ENCODE data around the gene RRP12.

The RRP12 gene

DNA sequence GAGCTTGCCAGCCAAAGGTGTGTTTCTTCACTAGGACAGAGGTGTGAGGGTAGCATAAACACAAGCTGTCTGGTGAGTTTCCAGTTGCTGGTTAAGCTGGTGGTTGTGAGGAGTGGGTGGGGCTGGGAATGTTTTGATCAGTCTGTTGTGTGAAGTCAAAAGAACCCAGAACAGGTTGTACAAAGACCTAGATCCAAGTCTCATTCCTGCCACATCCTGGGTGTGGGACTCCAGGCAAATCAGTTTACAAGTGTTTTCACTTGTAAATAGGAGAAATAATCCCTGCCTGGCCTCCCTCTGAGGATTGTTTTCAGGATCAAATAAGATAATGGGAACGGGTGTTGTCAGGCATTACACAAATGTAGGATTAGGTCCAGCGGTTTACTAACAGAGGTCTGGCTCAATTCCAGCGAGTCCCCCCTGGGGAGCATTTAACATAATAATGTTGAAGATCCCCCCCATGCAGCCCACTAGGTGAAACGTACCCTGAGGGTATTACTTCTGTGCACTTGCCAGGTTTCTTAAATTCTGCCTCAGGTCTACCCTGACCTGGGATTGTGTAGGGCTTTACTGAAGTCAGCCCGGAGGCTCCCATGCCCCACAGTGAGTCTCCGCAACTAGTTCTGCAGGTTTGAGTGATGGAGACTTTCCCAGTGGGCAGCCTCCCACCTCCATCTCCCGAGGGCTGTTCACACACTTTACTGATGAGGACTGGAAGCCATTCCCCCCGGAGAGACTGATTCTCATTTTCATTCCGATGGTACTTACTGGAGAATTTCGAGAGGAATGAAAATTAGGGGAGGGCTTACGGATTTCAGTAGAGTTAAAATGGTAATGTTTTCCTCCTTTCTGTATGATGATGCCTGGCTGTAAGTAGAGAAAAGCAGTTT, 64.0 kb downstream of the RRP12 start:
- DNase-seq (ENCODE audit: low read depth, low spot score) = no peak

DNA sequence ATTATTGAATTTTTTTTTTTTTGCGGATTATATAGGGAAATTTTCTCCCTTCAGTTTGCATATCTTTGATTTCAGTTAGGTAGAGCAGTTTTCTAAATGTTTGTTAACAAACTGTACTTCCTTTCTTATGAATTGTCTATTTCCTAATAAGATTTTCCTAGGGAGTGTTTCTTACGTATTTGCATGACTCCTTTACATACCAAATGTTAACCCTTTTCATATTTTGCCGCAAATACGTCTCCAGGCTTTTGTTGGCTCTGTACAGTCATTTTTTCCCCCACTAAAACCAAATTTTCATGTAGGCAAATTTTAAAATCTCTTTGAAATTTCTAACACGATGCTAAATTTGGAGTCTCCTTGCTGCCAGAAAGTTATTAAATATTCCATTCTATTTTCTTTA, 64.7 kb downstream of the RRP12 start:
- DNase-seq (ENCODE audit: low read depth, low spot score) = no peak

DNA sequence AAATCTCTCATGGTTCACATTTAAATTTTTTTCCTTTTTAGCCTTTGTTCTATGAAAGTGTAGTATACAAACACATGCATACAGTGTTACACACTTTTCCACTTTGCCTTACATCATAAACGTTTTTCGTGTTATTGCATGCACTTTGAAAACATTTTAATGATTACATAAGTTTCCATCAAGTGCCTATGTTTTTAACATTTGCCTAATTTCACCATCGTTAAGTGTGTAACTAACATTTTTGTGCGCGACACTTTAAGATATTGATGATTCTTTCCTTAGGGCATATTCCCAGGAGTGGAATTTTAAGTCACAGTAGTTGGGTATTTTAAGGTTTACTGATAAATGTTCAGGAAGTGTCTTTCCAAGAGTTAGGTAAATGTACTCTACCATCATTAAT, 65.1 kb downstream of the RRP12 start:
- no peak for DNase-seq (ENCODE audit: low read depth, low spot score)

DNA sequence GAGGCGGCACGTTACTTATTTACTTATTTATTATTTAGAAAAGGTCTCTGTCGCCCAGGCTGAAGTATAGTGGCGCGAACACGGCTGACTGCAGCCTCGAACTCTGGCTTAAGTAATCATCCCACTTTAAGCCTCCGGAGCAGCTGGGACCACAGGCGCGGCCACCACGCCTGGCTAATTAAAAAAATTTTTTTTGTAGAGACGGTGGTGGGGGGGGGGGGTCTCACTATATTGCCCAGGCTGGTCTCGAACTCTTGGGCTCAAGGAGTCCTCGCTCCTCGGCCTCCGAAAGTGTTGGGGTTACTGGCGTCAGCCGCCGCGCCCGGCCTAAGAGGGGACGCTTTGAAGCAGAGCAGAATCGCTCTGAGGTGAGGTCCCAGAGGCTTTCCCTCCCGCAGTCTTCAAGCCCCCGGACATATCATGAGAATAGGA, 65.9 kb downstream of the RRP12 start:
- no peak for DNase-seq (ENCODE audit: low read depth, low spot score)

DNA sequence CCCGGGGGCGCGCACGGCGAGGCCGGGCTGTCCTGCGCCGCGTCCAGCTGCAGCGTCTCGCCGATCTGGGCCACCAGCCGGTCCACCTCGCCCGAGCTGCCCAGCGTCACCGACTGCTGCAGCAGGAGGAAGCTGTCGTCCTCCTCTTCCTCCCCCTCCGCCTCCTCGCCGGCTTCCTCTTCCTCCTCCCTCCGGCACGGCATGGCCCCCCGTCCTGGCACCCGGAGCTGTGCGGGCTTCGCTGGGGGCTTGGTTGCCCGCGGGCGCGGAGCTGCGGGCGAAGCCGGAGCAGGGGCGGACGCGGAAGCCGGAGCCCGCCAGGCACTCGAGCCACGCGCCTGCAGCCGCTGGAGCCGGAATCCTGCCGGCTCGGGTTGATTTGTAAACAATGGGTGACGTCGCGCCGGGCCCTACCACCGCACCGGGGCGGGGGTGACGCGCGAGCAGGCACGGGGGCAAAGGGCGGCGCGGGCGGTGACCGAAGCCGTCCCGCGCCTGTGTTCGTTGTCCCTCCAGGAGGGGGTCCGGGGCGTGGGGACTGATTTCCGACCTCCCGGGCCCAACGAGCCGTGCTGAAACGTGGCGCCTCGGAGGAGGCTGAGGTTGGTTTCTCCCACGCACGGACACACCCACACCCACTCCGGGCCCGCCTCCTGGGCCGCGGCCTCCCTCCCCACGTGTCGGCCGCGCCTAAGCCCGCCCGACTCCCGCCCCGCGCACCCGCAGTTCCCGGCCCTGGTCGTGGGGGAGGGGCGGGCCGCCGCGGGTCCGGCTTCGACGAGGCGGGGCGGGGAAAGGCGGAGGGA, 66.6 kb downstream of the RRP12 start, which contains the start of gene FRAT2:
TSS of gene FRAT2 (minus strand) at position 360 of the 806 bp plus-strand sequence. CDS start at position 203, 157 bp downstream.
- DNase-seq (ENCODE audit: low read depth, low spot score) = peak; percentile 79

DNA sequence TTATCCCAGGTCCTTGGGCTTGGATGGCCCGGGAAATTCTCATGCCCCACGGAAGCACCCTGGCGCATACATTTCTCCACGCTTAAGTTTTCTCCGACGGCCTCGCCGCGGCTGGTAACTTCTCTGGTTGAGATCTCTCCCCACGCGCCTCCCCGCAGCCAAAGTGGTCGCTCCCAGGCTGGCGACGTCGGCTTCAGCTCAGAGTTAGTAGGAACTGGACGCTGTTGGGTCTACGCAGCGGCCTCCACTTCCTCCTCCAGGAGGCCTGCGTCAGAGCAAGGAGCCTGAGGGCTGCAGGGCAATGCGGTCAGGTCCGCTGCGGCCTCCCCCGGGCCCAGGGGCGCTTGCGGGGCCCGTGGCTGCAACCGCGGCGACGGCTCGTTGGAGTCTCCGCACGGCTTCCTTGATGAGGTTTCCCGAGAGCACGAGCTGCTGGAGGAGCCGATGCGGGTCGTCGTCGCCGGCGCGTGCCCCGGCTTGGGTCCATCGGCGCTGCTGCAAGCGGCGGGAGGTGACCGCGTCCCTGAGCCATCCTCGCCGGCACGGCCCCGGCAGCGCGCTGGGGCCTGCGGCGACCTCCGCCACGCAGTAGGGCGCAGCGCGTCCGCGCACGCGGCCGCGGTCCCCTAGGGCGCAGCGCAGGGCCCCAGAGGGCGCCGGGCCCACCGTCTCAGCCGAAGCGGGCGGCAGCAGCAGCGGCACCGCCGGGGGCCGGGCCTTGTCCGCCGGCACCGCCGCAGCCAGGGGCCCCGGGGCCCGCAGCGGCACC, 67.4 kb downstream of the RRP12 start:
- DNase-seq (ENCODE audit: low read depth, low spot score) = no peak

DNA sequence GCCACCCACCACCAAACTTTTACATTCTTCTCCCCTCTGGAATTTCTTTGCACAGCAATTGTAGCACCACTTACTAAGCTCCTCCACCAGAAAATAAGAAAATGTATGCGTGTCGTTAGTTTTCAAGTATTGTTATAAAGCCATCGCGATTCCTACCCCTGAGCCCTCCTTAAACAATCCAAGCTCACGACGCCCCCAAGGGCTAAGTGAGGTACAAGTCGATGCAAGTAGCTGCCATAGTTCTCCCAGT, 67.9 kb downstream of the RRP12 start:
- no peak for DNase-seq (ENCODE audit: low read depth, low spot score)

DNA sequence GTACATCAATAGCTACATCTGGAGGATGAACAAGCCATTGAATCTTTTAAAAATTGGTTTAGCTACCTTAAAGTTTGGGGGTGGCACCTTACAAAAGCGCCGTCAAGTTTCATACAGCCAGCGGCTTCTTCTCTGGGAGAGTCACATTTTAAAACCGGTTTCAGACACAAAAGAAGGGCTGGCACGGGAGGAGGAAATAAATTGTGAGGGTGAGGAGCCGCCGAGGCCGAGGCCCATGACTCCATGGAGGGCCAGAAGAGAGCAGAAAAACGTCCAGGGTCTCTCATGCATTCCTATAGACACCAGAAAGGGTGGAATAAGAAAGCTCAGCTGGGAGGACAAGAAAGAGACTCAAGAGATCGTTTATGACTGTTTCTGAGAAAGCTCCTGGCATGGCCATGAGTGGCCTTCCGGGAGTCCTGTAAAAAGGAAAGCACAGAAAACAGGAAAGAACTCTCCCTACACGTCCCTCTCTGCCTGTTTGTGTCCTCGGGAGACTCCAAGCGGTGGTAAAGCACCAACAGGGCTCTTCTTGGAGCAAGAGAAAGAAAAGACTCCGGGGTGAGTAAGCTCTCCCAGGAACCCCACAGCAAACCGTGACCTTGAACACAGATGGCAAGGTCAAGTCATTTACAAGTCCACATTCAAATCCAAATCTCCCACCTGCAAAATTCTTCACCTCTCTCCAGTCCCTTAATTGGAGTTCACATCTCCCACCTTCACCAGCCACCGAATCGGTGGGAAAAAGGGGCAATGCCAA, 68.4 kb downstream of the RRP12 start:
- DNase-seq (ENCODE audit: low read depth, low spot score) = peak; percentile 47

DNA sequence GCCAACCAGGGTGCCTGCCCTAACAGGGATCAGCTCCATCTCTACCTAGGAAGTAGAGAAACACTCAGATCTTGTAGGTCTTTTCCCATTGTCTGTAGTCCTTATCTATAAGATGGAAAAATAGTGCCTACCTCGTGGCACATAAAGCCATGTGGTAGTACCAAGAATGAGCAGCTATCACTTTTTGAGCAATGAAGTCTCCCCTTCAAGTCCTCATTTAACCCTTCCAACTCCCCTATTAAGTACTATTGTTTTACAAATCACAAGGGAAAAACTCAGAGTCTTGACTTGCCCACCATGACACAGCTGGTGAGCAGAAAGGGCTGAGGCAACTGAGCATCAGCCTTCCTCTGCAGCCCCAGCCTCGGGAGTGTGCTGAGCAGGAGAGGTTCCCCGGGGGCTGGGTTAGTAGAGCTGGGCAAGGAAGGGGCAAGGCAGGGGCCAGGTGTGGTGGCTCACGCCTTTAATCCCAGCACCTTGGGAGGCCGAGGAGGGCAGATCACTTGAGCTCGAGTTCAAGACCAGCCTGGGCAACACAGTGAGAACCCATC, 69.9 kb downstream of the RRP12 start:
- DNase-seq (ENCODE audit: low read depth, low spot score) = no peak

DNA sequence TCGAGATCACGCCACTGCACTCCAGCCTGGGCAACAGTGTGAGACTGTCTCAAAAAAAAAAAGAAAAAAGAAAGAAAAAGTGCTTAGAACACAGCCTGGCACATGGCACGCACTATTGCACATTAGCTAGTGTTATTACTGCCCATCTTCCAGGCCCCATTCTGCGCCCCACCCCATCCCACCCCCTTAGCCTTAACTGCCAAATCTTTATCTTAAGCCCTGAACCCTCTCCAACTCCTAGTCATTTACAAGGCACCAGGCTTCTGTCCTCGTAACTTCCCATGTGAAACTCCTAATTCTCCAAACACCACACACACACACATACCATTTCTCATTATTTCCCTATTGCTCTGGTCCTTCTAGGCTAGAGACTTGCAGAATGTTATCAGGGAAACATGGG, 71.4 kb downstream of the RRP12 start:
- no peak for DNase-seq (ENCODE audit: low read depth, low spot score)

DNA sequence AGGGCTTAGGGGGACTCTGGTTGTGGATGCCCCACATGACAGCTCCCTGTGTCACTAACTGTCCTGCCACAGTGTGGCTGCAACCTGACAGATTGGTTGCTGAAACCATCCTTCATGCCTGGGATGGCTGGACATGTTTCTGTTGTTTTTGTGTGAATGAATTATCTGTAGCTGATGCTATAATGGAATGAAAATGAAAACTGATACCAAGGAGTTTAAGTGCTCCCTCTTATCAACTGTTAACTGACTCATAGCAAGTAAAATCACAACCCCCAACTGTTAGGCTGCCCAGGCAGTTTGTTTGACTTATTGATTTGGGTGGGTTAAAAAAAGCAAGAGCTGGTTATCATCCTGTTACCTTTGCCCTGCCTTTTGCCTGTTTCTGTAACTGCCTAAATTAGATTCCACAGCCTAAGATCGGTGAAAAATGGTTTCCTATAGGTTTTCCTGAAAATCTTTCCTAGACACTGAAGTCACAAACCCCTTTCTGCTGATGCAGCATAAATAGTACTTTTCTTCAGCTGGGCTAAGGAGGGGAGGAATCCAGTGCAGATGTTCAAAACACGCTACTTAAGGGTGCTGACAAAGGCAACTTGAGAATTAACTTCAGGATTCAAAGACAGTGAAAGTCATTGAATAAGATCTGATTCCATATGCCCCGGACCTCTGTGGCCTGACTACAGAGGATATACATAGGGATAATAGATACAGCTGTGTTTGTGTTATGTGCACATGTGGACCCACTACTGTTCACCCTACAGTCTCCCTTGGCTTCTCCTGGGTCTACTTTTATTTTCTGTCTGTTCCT, 72.3 kb downstream of the RRP12 start:
- DNase-seq (ENCODE audit: low read depth, low spot score) = no peak

DNA sequence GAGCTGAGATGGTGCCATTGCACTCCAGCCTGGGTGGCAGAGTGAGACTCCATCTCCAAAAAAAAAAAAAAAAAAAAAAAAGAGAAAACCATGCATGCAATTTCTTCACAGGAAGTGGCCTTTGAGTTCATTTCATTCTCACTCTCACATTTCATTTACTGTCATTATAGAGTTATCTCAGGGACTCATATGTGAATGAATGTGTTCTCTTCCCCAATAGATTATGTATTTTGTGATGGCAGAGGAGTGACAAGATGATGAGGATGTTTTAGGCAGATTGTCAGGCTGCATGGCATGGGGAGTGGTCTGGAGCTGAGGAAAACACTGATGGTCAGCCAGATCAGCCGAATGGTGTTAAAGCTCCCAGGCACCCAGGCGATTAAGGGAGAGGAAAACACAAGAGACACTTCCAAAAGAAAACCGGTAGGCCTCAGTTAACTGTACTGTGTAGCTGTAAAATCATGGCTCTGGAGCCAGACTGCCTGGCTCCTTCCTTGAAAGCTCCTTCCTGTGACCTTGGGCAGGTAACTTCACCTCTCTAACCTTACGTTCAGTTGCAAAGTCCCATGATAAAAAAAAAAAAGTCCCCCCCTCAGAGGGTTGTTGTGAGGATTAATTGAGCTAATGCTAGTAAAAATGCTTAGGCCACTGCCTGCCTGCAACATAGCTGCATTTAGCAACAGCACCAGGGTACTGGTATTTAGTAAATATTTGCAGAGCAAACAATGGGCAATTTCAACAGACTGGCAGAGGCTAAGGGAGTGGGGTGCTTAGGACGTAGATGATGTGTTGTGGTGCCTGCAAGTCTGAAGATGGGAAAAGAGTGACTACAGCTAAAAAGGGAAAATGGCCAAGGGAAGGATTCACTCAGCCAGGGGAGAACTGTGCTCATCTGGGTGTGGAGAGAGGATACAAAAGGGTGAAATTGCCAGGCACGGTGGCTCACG, 73.5 kb downstream of the RRP12 start:
- DNase-seq (ENCODE audit: low read depth, low spot score) = no peak

DNA sequence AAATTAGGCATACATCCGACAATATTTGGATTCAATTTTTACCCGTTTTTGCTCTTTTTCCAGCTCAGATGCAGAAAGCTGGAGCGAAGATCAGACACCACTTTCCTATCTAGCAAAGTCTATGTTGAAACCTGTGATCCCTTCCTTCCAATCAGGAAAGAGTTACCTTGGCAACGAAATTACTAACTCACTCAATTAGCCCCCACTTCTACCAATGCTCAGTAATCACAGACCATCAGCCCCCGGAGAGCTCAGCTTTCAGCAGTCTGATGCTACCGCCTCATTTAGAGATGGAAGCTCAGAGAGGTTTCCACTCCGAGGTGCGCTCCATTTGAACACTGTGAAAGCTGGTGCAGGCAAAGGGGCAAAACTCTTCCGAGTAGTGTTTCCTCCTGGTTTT, 75.4 kb downstream of the RRP12 start:
- no peak for DNase-seq (ENCODE audit: low read depth, low spot score)

DNA sequence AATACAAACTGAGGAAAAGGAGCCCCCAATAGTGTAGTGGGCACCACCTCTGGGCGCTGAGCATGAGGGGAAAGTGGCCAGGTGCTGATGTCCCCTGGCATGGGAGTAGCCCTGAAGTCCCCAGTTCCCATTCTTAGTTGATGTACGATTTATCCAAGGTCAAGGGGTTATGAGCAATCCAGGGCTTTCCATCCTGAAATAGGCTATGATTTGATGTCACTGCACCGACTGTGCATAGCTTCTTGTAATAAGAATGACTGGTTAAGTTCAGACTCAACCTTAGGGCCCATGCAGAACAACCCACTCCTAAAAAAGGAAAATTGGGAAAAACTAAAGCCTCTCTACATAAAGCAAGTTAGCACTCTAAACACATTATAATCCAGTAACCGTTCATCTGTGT, 77.6 kb downstream of the RRP12 start:
- no peak for DNase-seq (ENCODE audit: low read depth, low spot score)

DNA sequence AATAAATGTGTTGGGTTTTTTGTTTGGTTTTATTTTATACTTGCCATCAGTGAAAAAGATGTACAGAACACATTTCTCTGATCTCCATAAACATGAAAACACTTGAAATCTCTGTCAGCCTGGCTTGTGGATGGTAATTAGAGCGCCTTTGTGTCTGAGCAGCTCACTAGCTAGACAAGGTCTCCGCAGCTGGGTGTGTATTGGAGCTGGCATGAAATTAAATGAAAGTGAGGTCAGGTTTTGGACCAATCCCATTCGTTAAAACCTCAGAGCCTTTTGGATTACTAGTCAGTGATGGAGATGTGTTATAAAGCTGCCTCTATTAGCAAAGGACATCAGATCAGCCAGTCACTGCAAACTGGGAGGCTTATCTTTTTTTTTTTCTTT, 79.3 kb downstream of the RRP12 start:
- no peak for DNase-seq (ENCODE audit: low read depth, low spot score)

DNA sequence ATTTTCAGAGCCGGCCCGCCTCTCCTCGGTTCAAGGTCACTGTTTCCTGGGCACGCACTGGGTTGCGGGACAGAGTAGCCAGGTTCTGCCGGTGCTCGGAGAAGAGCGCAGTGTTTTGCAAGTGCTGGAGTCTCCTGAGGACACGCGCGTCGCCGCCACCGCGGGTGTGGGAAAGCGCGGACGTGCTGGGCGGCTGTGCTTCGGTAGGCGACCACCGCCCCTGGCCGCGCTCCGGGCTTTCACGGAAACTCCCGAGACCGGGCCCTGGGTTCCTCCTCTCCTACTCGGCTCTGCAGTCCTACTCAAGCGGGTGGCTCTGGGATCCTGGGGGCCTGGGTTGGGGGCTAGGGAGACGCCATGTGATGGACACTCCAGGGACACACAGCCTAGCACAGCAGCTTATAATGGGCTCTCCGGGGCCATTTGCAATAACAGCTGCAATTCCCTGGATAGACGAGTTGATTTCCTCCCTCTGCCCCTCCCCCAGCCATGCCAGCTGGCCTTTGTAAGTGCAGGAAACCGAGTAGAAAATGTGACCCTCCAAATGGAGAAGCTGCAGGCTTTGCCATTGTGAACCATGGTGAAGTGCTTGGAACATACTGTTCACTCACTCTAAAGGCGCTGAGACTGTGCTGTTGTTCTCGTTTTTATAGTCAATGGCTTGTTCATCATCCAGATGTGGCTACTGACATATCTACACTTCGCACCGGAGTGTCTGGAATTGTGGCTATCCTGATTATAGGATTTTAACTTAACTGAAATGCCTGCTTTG, 79.9 kb downstream of the RRP12 start:
- DNase-seq (ENCODE audit: low read depth, low spot score) = no peak

DNA sequence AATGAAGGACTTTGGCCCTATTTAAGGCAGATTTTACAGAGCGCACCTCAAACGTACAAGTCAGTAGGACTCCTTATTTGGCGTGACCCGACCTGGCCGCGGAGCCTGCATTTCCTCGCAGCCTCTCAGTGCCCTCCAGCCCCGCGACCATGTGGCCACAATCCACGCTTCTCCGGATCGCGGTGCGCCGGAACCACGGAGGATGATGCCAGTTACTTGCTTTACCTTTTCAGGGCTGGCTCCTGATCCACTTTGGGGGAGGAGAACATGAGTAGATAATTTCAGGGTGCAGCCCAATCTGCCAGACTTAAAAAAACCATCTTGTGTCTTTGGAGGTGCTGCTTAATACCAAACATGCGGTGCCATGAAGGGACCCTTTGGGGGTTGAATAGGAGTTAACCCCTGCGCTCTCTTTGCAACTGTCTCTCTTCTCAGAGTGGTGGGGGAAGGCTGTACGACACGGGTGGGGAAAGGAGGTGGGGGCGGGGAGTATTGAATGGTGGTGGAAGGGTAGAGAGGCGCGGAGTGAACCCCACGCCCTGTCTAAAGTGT, 80.6 kb downstream of the RRP12 start:
- no peak for DNase-seq (ENCODE audit: low read depth, low spot score)

All from smooth muscle cell of the brain vasculature (primary cell).